Suppressor macrophage treated with lipopolysaccharide for 1 hour (primary cell): ENCODE data around the gene AOAH.

Source experiments
- DNase-seq, 3 donors: peaks; one replicate each; pipeline ENCODE4 v3.0.0-alpha.2; 2020 to 2022

Gene AOAH

DNA sequence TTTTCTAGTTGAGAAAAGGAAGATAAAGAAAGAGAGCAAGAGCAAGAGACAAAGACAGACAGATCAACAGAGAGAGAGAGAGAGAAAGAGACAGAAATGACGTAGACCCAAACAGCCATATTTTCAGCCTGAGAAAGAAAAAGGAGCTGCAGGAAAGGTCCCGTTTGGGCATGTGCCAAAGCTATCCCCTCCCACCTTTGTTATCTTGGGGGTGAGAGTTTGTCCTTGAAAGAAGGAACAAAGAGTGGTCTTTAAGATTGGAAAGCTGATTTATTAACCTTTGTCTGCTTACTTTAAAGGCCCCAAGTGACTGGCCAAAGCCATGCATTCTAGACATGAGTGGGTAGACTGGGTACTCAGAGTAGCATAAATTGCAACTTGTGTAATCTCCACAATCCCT, 98.2 kb downstream of the AOAH start:
- no peak for DNase-seq

DNA sequence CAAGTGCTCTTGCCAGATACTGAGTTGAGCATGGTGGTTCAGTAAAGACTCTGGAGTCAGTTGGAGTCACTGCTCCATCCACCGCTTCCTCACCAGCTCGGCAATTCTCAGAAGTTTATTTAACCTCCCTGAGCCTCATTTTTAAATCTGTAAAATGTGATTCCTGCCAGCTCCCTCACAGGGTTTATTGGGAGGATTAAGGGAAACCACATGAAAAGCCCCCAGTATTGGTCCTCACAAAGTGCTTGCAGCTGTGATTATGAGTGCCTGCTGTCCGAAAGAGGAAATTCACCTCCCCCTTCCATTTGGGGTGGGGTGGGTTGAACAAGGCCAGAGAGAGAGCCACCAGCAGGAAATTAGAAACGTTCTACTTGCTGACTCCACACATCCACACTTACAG, 99.0 kb downstream of the AOAH start:
- peak; percentile 24 to 66 (median 55) for DNase-seq

DNA sequence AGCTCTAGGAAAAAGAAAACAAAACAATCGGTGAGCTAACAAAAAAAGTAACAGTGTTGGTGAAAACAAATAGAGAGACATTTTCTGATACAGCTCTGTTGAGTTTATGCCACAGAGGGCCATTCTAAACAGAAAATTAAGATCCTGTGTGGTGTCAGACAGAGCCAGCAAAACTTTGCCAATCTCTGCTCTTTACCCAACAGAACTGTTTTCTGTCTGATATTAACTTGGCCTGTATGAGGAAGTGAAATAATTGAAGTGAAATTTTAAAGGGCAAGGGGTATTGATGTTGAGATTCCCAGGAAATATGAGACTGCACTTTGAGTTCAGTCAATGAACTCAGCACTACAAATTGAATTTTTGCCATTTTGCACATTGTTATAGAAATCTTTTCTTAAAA, 101.0 kb downstream of the AOAH start:
- DNase-seq: peak; percentile 10 to 45 (median 36)

- DNase-seq: no peak
Observed at GRCh38 chr7:36621396-36621795, 102.9 kb downstream of the AOAH start.

DNA sequence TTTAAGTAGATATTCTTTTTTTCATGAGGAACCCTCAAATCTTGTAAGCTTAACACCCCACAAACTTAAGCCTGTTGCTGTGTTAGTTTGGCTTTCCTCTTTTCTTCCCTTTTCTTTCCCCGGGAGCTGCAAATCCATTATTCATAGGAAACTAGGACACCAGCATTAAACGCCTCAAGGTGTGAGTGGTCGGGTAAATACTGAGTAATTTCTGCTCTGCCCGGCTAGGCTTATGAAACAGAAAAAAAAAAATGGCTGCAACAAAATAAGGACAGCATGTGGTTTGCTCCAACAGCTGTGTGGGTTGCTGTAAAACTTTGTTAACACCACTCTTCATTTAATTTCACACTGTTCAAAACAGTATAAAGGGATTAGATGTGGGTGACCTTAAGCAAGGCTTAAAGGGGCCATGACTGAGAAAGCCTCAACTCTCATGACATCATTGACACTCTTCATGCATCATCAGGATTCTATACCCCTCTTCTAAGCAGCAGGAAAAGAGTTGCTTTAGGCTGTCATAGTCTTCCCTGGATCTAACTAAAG, 104.1 kb downstream of the AOAH start:
- no peak for DNase-seq

DNA sequence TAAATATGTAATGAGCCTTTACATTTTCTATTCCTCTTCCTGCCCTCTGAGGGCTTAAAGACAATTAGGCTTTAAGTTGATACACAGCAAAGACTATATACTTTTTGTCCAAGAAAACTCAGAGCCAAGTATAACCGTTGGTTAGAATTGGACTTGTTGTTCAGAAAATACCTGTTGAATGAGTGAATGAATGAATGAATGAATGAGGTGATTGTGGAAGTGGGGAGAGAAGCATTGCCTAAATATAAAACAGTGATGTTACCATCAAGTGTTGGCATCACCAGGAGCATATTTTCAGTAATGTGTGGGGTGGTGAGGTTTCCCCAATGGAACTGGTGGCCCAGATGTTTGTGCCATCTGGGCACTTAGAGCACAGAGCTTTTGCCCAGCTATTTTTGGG, 106.9 kb downstream of the AOAH start:
- DNase-seq: no peak

DNA sequence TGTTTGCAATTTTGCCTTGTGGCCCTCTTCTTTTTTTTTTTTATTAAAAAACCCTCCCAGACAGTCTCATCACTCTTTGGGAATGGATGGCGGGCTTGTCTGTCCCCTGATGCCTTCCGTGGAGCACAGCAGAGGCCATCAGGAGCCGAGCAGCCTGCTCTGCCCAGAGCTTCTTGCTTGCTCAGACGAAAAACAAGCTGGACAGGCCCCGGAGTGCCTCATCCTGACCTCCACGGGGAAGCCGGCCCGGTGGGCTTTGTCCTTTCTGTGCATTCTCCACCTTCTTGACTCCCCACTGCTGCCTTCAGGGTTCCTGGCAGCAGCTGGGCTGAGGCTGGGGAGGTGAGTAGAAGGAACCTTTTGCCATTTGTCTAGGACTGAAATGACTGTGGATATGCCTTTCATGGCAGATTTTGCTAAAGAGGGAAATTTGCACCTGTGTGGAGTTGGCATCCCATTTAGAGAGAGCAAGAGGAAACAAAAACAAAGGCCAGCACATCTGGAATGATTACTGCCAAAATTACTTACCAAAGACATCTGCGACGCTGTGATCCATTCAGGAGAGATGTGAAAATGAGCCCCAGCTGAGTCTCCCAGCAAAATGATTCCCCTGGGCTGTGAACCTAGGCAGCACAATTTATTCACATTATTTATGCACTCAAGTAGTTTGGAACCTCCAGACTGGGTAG, 108.3 kb downstream of the AOAH start:
- no peak for DNase-seq

DNA sequence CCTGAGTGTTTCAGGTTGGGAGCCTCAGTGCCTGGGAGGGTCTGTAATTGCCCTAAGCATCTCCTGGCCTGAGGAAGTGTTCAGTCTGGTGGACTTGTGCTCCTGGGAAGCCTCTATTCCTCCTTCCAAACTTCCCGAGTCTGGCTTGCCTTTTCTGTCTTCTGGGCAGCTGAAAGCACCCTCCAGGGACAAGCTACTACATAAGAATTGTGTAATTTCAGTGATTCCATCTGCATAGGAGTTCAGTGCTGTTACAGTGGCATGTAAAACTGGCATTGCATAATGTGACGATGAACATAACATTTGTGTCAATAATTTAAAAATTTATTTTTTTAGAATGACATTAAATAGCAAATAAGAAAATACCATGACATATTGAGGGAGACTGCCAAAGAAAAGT, 109.3 kb downstream of the AOAH start:
- no peak for DNase-seq

- peak; percentile 12 to 26 (median 21) for DNase-seq
Observed at GRCh38 chr7:36613031-36613614, 111.2 kb downstream of the AOAH start.

DNA sequence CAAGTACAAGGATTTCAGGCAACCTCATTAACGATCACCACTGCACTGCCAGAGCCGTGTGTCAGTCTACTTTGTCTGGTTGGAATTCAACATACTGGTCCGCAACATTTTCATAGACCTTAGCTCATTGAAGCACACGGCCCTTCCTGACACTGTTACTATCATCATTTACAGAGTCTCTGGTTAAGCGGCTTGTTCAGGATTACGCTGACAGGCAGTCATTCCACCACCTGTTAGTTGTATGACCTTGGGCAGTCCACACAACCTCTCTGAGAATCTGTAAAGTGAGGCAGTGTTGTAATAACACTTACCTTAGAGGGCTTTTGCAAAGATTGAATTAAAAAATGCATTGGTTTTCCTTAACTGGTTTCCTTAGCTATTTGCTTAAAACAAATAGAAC, 112.6 kb downstream of the AOAH start:
- no peak for DNase-seq

GRCh38 chr7:36607721-36608095, 116.6 kb downstream of the AOAH start:
- DNase-seq: no peak

GRCh38 chr7:36606976-36607720, 117.1 kb downstream of the AOAH start:
- DNase-seq: no peak

DNA sequence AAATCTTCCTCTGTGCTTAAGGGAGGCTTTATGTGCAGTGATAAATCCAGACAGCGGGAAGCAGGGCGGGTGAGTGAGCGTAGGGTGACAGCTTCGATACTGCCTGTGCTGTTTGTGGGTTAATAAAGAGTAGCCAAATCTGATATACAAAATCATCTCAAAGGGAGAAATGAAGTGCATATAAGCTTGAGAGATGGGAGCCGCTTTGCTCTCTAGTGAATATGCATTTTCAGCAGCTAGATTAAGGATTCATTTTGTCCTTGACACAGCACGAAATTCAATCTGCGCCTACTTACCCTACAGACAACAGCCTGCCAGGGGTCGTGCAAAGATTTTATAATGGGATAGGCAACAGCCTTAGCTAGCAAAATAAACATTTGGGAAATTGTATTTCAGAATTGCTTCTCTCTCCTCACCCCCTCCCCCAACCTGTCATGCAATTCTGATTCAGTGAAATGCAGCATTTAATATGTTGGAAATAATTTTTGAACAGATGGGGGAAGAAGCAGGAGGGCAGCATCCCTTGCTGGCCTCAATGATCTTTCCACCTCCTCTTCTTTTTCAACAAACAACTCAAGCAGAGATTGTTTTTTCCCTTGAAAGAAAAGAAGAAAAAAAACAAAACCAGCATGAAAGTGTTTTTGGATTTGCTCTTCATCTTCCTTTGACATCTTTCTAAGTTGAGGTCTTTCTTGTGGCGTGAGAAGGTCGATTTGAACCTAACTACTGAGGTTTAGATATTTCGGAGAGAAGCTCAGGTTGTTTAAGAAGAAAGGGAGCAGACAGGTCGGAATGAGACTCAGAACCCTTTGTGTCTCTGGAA, 117.9 kb downstream of the AOAH start:
- no peak for DNase-seq

- no peak for DNase-seq
Observed at GRCh38 chr7:36605261-36606051, 118.8 kb downstream of the AOAH start.

DNA sequence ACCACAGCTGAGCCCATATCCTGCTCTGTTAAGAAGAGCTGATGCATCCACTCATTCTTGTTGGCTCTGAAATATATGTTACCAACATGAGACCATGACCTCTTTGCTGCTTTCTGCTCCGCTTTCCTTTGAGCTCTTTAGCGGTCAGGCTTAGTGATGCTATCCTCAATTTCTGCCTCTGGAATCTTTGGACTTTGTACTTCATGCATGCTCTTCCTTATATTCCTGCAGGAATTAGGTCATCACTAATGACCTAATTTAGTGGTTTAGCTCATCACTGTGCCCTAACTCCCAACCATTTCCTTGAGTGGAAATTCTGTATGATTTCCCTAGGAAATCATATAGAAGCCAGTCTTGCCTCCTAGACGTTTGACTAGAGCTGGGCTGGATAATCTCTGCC, 119.5 kb downstream of the AOAH start:
- no peak for DNase-seq

DNA sequence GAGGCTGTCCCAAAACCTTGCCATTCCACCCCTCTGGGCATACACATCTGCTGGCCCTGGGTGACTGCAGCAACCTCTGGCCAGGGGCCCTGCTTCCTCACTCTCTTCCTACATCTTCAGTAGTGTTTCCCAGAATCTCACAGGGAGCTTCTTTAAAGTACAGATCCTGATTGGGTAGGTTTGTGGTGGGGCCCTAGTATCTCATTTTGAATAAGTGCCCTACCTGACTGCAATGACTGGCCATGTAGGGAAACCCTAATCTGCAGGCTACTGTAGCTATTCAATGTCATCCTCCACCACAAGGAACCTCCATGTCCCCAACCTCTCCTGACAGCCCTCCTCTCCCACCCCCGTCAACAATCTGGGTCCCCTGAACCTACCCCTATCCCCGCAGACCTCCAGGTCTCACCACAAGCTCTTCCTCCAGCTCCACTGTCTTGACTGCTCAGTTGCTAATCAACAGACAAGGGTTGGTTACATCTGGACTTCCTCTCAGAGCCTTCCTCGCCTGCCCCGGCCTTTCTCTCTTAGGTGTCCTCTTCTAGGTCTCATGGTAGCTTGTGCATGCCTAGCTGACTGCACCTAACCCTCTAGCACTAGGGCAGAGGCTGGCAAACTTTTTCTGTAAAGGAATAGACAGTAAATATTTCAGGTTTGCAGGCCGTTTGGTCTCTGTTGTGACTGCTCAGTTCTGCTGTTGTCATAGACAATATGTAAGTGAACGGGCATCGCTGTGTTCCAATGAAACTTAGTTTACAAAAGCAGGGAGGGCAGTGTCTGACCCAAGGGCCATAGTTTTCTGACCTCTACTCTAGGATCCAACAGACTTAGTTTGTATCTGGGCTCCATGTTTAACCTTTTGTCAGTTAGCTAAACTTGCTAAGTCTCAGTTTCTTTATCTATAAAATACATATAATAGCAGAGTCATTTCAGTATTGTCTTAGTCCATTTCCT, 121.1 kb downstream of the AOAH start:
- DNase-seq: no peak

DNA sequence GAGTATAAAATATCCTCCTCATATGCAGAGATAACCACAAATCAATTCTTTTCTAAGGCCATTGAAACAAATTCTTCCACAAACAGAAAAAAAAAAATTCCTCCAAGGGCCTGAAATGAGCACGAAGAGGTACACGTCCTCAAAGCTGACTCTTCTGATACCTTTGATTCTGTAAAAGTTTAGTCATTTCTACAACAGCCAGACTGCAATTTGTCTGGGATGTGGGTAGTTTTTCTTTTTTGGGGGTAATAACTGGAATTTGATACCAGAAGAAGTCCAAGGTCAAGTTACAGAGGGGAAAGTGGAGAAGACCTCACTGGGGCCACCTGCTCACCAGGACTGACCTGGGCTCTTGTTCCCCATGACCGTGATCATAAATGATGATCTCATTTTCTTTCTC, 121.8 kb downstream of the AOAH start:
- DNase-seq: no peak

GRCh38 chr7:36601601-36602000, 122.7 kb downstream of the AOAH start:
- no peak for DNase-seq

- peak; percentile 61 to 62 (median 61) for DNase-seq
Observed at GRCh38 chr7:36600869-36601530, 123.3 kb downstream of the AOAH start.

DNA sequence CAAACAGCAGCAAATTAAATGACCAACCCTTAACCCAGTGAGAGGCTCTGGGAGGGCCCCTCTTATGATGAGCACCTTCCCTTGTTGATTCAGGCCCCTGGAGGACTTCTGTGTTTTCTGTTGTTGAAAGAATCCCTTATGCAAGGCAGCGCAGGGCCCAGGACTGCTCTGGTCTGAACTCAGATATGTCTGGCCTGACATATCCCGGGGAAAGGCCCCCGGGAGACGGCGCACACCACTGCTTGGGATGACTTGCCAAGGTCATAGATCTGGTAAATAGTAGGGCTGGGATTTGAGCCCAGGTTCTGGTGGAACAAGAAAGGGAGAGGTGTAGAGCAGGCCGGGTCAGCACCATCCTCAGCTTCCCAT, 124.0 kb downstream of the AOAH start:
- DNase-seq: peak in 1 of 3 donors; percentile 38
